TTC549 (cell line): ENCODE data around the gene DNAH14.
"Not testable (repeated sequence)": the region's sequence is repeated elsewhere in the genome, so short reads cannot be mapped to it uniquely, and the experiment has no call there.

Experiments
- FAIRE-seq: peaks from 2 replicates; lab custom pipeline; 2012; peaks lifted over from hg19 to GRCh38; lab: Jason Lieb, UNC

Gene DNAH14

GRCh38 chr1:225348400-225348799, 418.9 kb downstream of the DNAH14 start:
- peak; percentile 88 for FAIRE-seq

GRCh38 chr1:225349826-225350225, 420.4 kb downstream of the DNAH14 start:
- FAIRE-seq = no peak

GRCh38 chr1:225350872-225351271, 421.4 kb downstream of the DNAH14 start:
- peak; percentile 59 for FAIRE-seq

- no peak for FAIRE-seq
These were observed 425.4 kb downstream of the DNAH14 start for GRCh38 chr1:225354906-225355305.

- FAIRE-seq = no peak
These were observed 426.4 kb downstream of the DNAH14 start for GRCh38 chr1:225355863-225356262.

- FAIRE-seq = no peak
These were observed 430.6 kb downstream of the DNAH14 start for GRCh38 chr1:225360119-225360518.

- FAIRE-seq = no peak
These were observed 431.7 kb downstream of the DNAH14 start for GRCh38 chr1:225361176-225361575.

GRCh38 chr1:225362805-225363204, 433.3 kb downstream of the DNAH14 start:
- FAIRE-seq = peak; percentile 72

GRCh38 chr1:225364439-225364838, 435.0 kb downstream of the DNAH14 start:
- FAIRE-seq = peak; percentile 53

GRCh38 chr1:225366018-225366417, 436.5 kb downstream of the DNAH14 start:
- peak; percentile 68 for FAIRE-seq

GRCh38 chr1:225366552-225366951, 437.1 kb downstream of the DNAH14 start:
- no peak for FAIRE-seq

- peak; percentile 3 for FAIRE-seq
These were observed 438.6 kb downstream of the DNAH14 start for GRCh38 chr1:225368036-225368552.

GRCh38 chr1:225371366-225372010, 442.0 kb downstream of the DNAH14 start:
- FAIRE-seq = no peak

GRCh38 chr1:225373155-225373554, 443.7 kb downstream of the DNAH14 start:
- FAIRE-seq = no peak

GRCh38 chr1:225374996-225375395, 445.5 kb downstream of the DNAH14 start:
- FAIRE-seq = no peak

GRCh38 chr1:225378880-225379279, 449.4 kb downstream of the DNAH14 start:
- FAIRE-seq = no peak

- FAIRE-seq = no peak
These were observed 451.2 kb downstream of the DNAH14 start for GRCh38 chr1:225380691-225381090.

GRCh38 chr1:225386860-225387259, 457.4 kb downstream of the DNAH14 start:
- FAIRE-seq = not testable (repeated sequence)

GRCh38 chr1:225388372-225388771, 458.9 kb downstream of the DNAH14 start:
- FAIRE-seq = no peak

- no peak for FAIRE-seq
These were observed 460.4 kb downstream of the DNAH14 start for GRCh38 chr1:225389843-225390242.

GRCh38 chr1:225396357-225396756, 466.9 kb downstream of the DNAH14 start:
- no peak for FAIRE-seq

- FAIRE-seq = no peak
These were observed 471.5 kb downstream of the DNAH14 start for GRCh38 chr1:225400968-225401367.

- FAIRE-seq = no peak
These were observed 477.7 kb downstream of the DNAH14 start for GRCh38 chr1:225406976-225407725.

GRCh38 chr1:225407755-225408154, 478.3 kb downstream of the DNAH14 start:
- FAIRE-seq = peak; percentile 63
